ENCODE results near the gene RPL38.
"Not testable (repeated sequence)": the region's sequence is repeated elsewhere in the genome, so short reads cannot be mapped to it uniquely, and the experiment has no call there.

RPL38 gene

GRCh38 chr17:74185571-74186185, 17.8 kb upstream of the RPL38 start:
- DNase-seq, result no peak

GRCh38 chr17:74186498-74186897, 17.0 kb upstream of the RPL38 start:
- DNase-seq, result no peak

- no peak for DNase-seq
Observed at GRCh38 chr17:74187761-74188160, 15.7 kb upstream of the RPL38 start.

GRCh38 chr17:74188687-74189086, 14.8 kb upstream of the RPL38 start:
- not testable (repeated sequence) for DNase-seq

- DNase-seq, result no peak
Observed at GRCh38 chr17:74190154-74190553, 13.3 kb upstream of the RPL38 start.

- peak; percentile 67 for DNase-seq
Observed at GRCh38 chr17:74190807-74191406, 12.6 kb upstream of the RPL38 start.

GRCh38 chr17:74192950-74193781, 10.3 kb upstream of the RPL38 start:
- peak; percentile 52 for DNase-seq

GRCh38 chr17:74194682-74195081, 8.8 kb upstream of the RPL38 start:
- DNase-seq, result no peak

GRCh38 chr17:74196541-74197317, 6.7 kb upstream of the RPL38 start:
- DNase-seq, result no peak

GRCh38 chr17:74197801-74198200, 5.7 kb upstream of the RPL38 start:
- no peak for DNase-seq

GRCh38 chr17:74198694-74199093, 4.8 kb upstream of the RPL38 start:
- DNase-seq, result no peak

GRCh38 chr17:74199306-74200092, 4.0 kb upstream of the RPL38 start:
- DNase-seq, result peak; percentile 80

- DNase-seq, result no peak
Observed at GRCh38 chr17:74200112-74200511, 3.4 kb upstream of the RPL38 start.

- peak; percentile 62 for DNase-seq
Observed at GRCh38 chr17:74201250-74201649, 2.2 kb upstream of the RPL38 start.

- DNase-seq, result no peak
Observed at GRCh38 chr17:74201948-74202347, 1.5 kb upstream of the RPL38 start.

- no peak for DNase-seq
Observed at GRCh38 chr17:74202938-74203337, 540 bp upstream of the RPL38 start.

- no peak for DNase-seq
Observed at GRCh38 chr17:74204474-74204873, 996 bp downstream of the RPL38 start.

GRCh38 chr17:74205274-74205673, 1.8 kb downstream of the RPL38 start:
- DNase-seq, result no peak

- no peak for DNase-seq
Observed at GRCh38 chr17:74206332-74206818, 2.9 kb downstream of the RPL38 start.

GRCh38 chr17:74210191-74211140, 7.0 kb downstream of the RPL38 start:
- DNase-seq, result peak; percentile 84
